Measurements from ENCODE around the gene NCOA7. TPM values are rescaled to one million over a fixed set of nuclear protein-coding genes. Genes with fewer than 3 reads are reported as not detected.

Gene NCOA7
- total RNA-seq, 1 donor: 34.0 TPM

DNA sequence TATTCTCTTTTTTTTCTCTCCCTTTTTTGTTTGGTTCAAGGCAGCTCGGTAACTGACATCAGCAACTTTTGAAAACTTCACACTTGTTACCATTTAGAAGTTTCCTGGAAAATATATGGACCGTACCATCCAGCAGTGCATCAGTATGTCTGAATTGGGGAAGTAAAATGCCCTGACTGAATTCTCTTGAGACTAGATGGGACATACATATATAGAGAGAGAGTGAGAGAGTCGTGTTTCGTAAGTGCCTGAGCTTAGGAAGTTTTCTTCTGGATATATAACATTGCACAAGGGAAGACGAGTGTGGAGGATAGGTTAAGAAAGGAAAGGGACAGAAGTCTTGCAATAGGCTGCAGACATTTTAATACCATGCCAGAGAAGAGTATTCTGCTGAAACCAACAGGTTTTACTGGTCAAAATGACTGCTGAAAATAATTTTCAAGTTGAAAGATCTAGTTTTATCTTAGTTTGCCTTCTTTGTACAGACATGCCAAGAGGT lies 30.8 kb upstream of the NCOA7 start:
- DNase-seq (ENCODE audit: insufficient read length, low spot score, missing footprints): no peak
- no peaks in the 10 kb centered on the region for H3K9me3 ChIP-seq (ENCODE audit: low read depth, low read length)
- peaks cover 39% of the 10 kb centered on the region for H3K27me3 ChIP-seq (ENCODE audit: insufficient read depth, low read length)
- H3K4me1 ChIP-seq (ENCODE audit: insufficient read depth, low read length): no peaks in the 10 kb centered on the region
- no peaks in the 10 kb centered on the region for H3K79me2 ChIP-seq (ENCODE audit: insufficient read depth, low read length)
- no peak overlapping the region for H3K27ac ChIP-seq (ENCODE audit: low read depth, low read length)
- TF ChIP-seq, protein P1, sequence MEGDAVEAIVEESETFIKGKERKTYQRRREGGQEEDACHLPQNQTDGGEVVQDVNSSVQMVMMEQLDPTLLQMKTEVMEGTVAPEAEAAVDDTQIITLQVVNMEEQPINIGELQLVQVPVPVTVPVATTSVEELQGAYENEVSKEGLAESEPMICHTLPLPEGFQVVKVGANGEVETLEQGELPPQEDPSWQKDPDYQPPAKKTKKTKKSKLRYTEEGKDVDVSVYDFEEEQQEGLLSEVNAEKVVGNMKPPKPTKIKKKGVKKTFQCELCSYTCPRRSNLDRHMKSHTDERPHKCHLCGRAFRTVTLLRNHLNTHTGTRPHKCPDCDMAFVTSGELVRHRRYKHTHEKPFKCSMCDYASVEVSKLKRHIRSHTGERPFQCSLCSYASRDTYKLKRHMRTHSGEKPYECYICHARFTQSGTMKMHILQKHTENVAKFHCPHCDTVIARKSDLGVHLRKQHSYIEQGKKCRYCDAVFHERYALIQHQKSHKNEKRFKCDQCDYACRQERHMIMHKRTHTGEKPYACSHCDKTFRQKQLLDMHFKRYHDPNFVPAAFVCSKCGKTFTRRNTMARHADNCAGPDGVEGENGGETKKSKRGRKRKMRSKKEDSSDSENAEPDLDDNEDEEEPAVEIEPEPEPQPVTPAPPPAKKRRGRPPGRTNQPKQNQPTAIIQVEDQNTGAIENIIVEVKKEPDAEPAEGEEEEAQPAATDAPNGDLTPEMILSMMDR (IDR thresholded peaks at IDR 0.05; ENCODE audit: extremely low read depth, low read depth, low read length): no peak
- no peaks in the 10 kb centered on the region for H4K20me1 ChIP-seq (ENCODE audit: insufficient read depth, low read length)
- no peaks in the 10 kb centered on the region for H3K36me3 ChIP-seq (ENCODE audit: insufficient read depth, low read length)
- no peak overlapping the region for H3K4me2 ChIP-seq (ENCODE audit: insufficient read depth, low read length)
- H2AFZ ChIP-seq (ENCODE audit: low read length): no peak overlapping the region
- no peak overlapping the region for H3K4me3 ChIP-seq (ENCODE audit: insufficient read depth, low read length)

DNA sequence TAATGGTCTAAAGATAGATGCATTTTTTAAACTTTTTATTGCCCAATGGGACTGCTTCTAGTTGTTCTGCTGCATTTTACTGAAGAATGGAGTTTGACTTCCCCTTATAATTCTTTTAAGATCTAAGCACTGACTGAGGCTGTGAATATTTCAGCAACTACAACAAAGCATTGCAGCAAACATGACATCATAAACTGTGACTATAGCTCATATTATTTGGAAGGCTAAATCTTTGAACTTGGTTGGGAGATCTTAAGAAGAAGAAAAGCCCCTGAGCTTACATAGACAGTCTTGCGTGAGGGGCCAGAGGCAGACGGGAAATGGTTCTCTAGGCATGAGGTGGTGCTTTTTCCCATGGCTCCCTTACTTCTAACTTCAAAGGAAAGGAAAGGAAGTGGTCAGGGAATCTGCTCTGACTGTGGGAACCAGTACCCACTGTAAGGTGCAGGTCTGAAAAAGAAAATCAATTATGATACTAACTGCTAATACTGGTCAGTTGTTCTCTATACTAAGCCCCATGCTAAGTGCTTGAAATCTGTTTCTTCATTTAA lies 26.6 kb upstream of the NCOA7 start:
- Histone ChIP-seq H3K4me3 (ENCODE audit: insufficient read depth, low read length) (no peak overlapping the region), H3K9me3 (ENCODE audit: low read depth, low read length) (no peaks in the 10 kb centered on the region), H3K4me2 (ENCODE audit: insufficient read depth, low read length) (no peak overlapping the region), H3K36me3 (ENCODE audit: insufficient read depth, low read length) (no peaks in the 10 kb centered on the region), H4K20me1 (ENCODE audit: insufficient read depth, low read length) (no peaks in the 10 kb centered on the region), H3K27me3 (ENCODE audit: insufficient read depth, low read length) (peaks cover 31% of the 10 kb centered on the region), H3K79me2 (ENCODE audit: insufficient read depth, low read length) (no peaks in the 10 kb centered on the region), H2AFZ (ENCODE audit: low read length) (no peak overlapping the region), H3K27ac (ENCODE audit: low read depth, low read length) (no peak overlapping the region), H3K4me1 (ENCODE audit: insufficient read depth, low read length) (no peaks in the 10 kb centered on the region)
- TF ChIP-seq, protein P1 (IDR thresholded peaks at IDR 0.05; ENCODE audit: extremely low read depth, low read depth, low read length): no peak
- DNase-seq (ENCODE audit: insufficient read length, low spot score, missing footprints): no peak

DNA sequence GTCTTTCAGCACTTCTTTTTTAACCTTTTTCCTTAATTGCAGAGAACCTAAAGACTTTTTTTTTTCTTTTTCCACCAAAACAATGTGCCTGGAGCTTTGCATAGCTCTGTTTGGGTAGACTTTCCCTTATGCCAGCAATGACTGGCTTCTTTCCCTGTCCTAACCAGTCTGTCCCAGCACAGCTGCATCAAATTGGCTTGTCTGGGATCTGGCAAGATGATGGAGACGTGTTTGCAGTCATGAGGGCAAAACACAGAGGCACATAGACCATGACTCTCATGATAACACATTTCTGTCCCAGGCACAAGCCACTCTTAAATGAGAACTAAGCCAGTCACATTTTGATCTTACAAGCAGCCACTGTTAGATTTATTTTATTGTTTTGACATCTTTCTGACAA lies 24.8 kb upstream of the NCOA7 start:
- TF ChIP-seq, protein P1 (IDR thresholded peaks at IDR 0.05; ENCODE audit: extremely low read depth, low read depth, low read length): no peak
- Histone ChIP-seq H3K27me3 (ENCODE audit: insufficient read depth, low read length) (peaks cover 21% of the 10 kb centered on the region), H3K79me2 (ENCODE audit: insufficient read depth, low read length) (no peaks in the 10 kb centered on the region), H4K20me1 (ENCODE audit: insufficient read depth, low read length) (no peaks in the 10 kb centered on the region), H2AFZ (ENCODE audit: low read length) (no peak overlapping the region), H3K4me3 (ENCODE audit: insufficient read depth, low read length) (no peak overlapping the region), H3K9me3 (ENCODE audit: low read depth, low read length) (no peaks in the 10 kb centered on the region), H3K36me3 (ENCODE audit: insufficient read depth, low read length) (no peaks in the 10 kb centered on the region), H3K4me2 (ENCODE audit: insufficient read depth, low read length) (no peak overlapping the region), H3K4me1 (ENCODE audit: insufficient read depth, low read length) (no peaks in the 10 kb centered on the region), H3K27ac (ENCODE audit: low read depth, low read length) (no peak overlapping the region)
- no peak for DNase-seq (ENCODE audit: insufficient read length, low spot score, missing footprints)

- Histone ChIP-seq H3K9me3 (ENCODE audit: low read depth, low read length) (no peaks in the 10 kb centered on the region), H4K20me1 (ENCODE audit: insufficient read depth, low read length) (no peaks in the 10 kb centered on the region), H3K4me1 (ENCODE audit: insufficient read depth, low read length) (no peaks in the 10 kb centered on the region), H3K79me2 (ENCODE audit: insufficient read depth, low read length) (no peaks in the 10 kb centered on the region), H3K27ac (ENCODE audit: low read depth, low read length) (no peak overlapping the region), H3K4me2 (ENCODE audit: insufficient read depth, low read length) (no peak overlapping the region), H3K27me3 (ENCODE audit: insufficient read depth, low read length) (peaks cover 21% of the 10 kb centered on the region), H2AFZ (ENCODE audit: low read length) (no peak overlapping the region), H3K4me3 (ENCODE audit: insufficient read depth, low read length) (no peak overlapping the region), H3K36me3 (ENCODE audit: insufficient read depth, low read length) (no peaks in the 10 kb centered on the region)
- no peak for DNase-seq (ENCODE audit: insufficient read length, low spot score, missing footprints)
- TF ChIP-seq, protein P1 (IDR thresholded peaks at IDR 0.05; ENCODE audit: extremely low read depth, low read depth, low read length): no peak
Observed at GRCh38 chr6:125766641-125767040, 24.1 kb upstream of the NCOA7 start.
